Activated CD8-positive, alpha-beta memory T cell treated with anti-CD3 and anti-CD28 coated beads for 1 hour (primary cell): ENCODE measurements around the gene SAMD3.
"Not testable (repeated sequence)": the region's sequence is repeated elsewhere in the genome, so short reads cannot be mapped to it uniquely, and the experiment has no call there.

Experiments used
- DNase-seq, 2 donors: peaks; one replicate each; pipeline ENCODE4 v3.0.0-alpha.2; 2020; ENCODE audit warnings: low read depth in 1 of 2; ENCODE audit errors: extremely low read depth in 1 of 2

Gene SAMD3

DNA sequence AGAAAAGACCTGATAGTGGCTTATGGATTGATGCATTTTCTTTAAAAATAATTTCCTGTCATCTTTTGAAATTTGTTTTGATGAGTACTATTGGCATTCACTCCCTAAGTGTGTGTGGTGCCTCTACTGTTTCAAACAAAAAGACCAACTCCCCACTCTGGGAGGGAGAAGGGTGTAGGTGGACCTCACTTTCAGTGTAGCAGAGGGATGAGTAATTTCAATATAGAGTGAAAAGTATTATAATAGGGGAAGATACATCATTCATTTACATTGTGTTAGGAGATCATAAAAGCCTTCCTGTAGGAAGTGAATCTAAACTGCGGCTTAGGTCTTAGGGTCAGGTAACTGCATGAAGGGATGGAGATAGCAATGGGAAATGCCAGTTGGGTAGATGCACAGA lies 46.4 kb downstream of the SAMD3 start:
- DNase-seq, result no peak

GRCh38 chr6:130173377-130174004 lies 49.3 kb downstream of the SAMD3 start:
- DNase-seq, result not testable (repeated sequence)

- not testable (repeated sequence) for DNase-seq
Measured at GRCh38 chr6:130170160-130170559, 52.6 kb downstream of the SAMD3 start.

GRCh38 chr6:130167655-130168054 lies 55.1 kb downstream of the SAMD3 start:
- DNase-seq, result no peak

DNA sequence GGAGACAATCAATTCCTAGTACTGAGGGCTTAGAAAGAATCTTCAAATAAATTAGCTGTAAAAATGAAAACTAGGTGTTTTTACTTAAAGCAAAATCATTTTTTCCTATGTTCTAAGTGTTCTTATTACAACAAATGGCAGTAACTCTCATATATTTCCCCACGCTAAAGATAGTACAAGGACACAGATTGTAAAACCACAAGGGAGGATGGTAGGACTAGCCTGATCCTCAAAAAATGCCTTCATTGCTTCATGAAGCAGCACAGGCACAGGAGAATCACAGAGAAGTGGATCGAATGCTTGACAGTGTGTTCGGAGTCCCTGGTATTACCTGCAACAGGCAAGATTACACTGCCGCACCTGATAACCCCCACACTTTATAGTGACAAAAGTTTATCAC lies 58.5 kb downstream of the SAMD3 start:
- DNase-seq, result no peak

GRCh38 chr6:130163266-130163665 lies 59.5 kb downstream of the SAMD3 start:
- no peak for DNase-seq

- no peak for DNase-seq
Measured at GRCh38 chr6:130162421-130162820, 60.3 kb downstream of the SAMD3 start.

GRCh38 chr6:130161683-130162404 lies 60.9 kb downstream of the SAMD3 start:
- no peak for DNase-seq

DNA sequence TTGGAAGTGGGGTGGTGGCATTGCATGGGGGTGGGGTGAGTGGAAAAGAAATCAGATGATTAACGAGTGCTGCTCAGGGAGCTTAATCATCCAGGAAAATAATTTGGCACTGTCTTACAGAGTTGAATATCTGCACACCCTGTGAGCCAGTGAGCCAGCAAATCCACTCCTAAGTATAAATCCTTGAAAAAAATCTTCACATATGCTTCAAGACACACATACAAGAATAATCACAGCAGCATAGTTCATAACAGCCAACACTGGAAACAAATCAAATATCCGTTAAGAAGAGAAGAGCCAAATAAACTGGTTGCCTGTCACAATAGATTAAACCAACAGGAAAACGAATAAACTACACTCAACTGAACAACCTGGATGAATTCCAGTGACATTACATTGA lies 62.8 kb downstream of the SAMD3 start:
- DNase-seq, result no peak

DNA sequence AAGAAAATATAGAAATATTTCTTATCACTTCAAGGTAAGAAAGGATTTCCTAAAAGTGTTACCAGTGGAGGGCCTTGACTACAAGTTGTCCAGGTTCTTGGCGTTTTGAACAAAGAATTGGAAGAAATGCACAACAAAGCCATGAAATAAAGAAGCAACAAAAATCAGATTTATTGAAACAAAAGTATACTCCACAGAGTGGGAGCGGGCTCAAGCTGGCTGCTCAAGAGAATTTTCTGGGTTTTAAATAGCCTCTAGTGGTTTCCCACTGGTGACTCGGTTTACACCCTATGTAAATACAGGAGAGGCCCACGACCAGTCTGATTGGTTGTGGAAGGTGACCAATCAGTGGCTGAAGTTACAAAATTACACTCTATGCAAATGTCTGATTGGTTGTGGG lies 64.2 kb downstream of the SAMD3 start:
- no peak for DNase-seq

DNA sequence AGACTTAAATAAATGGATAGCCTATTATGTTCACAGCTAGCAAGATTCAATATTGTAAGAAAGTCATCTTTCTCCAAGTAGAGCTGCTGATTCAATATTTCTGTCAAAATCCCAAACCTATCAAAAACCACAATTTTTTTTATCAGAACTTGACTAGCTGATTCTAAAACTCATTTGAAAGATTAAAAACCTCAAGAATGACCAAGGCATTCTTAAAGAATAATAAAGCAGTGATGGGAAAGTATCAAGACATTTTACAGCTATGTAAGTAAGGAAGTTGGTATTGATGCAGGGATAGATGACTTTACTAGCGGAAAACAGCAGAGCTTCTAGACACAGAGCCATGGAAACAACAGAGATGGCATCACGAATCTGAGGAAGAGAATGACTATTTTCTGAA lies 64.7 kb downstream of the SAMD3 start:
- DNase-seq, result no peak

DNA sequence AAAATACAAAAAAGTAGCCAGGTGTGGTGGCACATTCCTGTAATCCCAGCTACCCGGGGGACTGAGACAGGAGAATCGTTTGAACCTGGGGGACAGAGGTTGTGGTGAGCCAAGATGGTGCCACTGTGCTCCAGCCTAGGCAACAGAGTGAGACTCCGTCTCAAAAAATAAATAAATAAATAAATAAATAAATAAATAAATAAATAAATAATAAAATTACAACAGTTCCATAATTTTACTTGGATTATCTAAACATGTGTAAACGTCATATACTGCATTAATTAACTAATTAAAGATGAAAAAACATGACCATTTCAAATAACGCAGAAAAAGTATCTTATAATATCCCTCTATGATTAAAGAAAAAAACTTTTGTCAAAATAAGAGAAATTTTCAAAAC lies 65.8 kb downstream of the SAMD3 start:
- DNase-seq, result no peak

DNA sequence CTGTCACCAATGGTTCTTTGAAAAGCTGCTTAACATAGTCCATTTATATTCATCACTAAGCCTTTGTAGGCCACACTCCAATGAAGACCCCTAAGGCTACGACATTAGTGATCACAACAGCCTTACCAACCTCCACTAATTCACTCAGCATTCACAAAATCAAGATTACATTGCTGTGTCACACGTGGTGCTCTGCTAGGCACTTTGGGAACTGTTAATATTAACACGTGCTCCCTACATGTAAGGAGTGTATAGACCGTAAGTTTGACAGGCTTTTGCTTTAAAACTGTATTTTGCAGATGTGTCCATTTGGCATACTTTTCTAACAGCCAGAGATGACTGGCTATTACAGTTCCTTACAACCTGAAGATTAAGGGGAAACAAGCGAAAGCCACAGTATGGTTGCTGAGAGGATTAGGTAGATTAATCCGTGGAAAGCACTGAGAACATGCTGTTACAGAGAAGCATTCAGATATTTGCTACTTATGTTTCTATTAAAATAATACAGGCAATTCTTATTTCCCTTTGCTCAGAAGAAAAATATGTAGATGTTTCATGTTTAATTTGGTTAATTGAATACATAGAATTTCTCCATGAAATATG lies 69.7 kb downstream of the SAMD3 start:
- DNase-seq, result no peak

GRCh38 chr6:130150906-130151305 lies 71.8 kb downstream of the SAMD3 start:
- no peak for DNase-seq

GRCh38 chr6:130149016-130149415 lies 73.7 kb downstream of the SAMD3 start:
- DNase-seq, result not testable (repeated sequence)

DNA sequence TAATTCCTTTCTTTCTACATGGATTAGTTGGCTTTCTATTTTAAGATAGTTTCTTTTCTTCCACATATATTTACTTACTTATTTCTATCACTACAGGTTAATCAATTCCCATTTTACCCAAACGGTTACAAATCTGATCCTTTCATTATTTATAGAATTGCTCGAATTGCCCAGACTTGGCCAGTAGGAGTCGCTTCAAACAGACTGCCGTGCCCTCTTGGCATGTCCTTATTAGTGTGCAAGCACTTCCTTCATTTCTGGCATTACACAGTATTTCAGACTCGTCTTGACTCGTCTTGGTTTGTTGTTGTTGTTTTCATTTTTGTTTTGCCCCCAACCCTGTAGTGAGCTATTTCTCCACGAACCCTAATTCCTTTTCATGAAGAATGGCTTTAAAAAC lies 74.6 kb downstream of the SAMD3 start:
- DNase-seq, result no peak

DNA sequence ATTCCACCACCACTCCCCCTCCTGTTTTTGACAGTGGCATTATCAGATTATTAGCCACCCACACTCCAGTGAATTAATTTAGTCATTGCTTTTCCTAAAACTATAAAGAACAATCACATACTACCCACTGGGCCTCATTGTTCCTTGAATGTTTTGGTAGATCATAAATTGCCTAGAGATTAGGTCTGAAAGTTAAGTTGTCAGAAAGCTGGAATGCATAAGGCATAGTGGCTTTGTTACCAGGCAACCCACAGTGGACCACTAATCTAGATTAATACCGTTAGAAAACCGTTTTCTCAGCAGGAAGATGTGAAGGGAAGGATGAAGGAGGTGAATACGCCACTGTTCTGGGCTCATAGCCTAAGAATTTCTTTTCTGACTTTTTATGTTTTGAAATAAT lies 75.6 kb downstream of the SAMD3 start:
- DNase-seq, result no peak

DNA sequence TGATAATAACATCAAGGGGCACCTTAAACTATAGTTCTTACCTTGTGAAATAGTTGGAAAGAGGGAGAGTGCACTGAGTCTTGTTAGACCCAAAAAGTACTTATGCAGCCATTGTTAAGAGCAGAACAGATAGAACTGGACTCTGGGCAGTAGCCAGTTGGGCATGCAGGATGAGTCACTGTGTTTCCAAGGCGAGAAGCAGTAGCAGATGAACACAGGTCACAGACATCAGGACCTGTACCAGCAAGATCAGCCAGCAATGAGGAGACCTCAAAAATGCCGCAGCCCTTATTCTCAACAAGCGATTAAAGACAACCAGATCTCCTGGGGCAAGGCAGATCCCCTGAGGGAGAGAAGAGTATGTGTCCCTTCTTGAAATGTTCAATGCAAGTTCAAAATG lies 79.0 kb downstream of the SAMD3 start:
- no peak for DNase-seq

DNA sequence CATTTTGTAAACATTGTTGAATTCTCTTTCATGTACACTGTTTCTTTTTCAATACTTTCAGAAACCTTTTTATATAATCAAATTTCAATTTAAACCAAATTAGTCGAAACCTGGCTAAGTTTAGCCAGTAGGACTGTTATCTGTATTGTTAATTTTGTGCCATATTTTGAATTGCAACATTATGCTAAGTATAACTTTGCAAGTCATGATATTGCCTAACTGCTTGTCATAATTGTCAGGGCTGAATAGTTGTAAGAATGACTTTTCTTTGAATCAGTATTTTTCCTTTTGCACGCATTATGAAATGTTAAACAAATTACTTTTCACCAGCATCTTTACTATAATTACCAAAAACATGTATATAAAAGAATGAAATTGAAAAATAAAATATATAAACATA lies 82.7 kb downstream of the SAMD3 start:
- DNase-seq, result no peak

GRCh38 chr6:130138909-130139242 lies 83.9 kb downstream of the SAMD3 start:
- DNase-seq, result no peak

DNA sequence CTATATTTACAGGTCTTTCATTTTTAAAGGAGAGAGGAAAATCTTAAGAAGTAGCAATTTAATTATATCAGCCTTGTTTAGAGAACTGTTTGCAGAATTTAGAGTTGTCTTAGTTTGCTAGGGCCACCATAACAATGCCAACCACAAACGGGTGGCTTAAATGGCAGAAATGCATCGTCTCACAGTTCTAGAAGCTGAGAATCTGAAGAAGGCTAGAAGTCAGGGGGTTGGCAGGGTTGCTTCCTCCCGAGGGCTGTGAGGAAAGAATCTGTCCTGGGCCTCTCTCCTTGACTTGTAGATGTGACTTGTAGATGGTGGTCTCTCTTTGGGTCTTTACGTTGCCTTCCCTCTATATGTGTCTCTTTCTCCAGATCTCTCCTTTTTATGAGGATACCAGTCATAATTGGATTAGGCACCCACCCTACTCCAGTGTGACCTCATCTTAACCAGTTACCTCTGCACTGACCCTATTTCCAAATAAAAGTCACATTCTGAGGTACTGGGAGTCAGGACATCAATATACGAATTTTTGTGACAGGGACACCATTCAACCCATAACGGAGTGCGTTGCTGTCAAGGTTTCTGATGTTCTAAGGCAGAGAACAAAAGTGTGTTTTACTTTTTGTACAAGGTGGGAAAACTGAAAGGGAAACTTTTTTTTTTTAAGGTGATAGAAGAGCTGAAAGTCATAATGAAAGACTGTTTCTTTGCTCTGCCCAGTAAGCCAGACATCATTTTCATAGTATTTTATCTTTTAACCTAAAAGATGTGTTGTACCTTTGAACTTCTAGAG lies 84.4 kb downstream of the SAMD3 start:
- no peak for DNase-seq

- DNase-seq, result no peak
Measured at GRCh38 chr6:130136798-130137197, 86.0 kb downstream of the SAMD3 start.
